ENCODE measurements around the gene SUGCT.

The SUGCT gene

DNA sequence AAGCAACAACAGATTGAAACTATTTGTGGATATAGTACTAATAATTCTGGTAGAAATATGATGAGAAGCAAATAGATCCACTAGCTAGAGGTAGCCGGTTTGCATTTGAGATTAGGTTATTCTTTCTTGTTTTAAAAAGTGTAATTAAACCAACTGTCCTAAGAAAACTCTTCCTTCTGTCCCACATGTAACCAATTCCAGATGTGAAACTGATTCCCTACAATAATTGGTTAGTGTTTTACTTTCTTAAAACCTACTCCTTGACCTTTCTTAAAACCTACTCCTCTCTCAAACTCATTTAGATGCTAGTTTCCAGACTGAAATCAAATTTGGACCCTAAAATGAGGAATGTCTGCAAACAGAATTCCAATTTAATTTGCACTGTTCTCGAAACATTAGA, 521.5 kb downstream of the SUGCT start:
- H3K4me3 ChIP-seq (ENCODE audit: low read length), result no peak overlapping the region
- no peak for DNase-seq (ENCODE audit: low read depth, low spot score)

DNA sequence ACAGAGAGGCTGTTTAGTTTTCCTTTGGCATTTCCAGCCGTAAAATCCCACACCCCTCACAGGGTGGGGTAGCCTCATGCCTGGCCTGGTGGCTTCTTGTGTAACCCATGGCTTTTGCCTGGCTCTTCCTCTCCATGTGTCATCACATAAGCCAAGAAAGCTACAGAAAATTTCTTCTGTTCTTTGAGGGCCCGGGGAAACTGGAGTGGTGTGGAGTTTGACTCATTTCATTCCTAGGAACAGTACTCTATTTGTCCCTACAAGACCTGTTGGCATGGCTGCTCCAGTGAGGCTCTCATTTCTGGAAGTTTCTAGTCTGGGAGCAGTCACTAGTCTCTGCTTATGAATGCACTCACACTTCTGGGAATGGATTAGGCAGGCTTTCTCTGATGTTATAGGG, 523.9 kb downstream of the SUGCT start:
- no peak for DNase-seq (ENCODE audit: low read depth, low spot score)

DNA sequence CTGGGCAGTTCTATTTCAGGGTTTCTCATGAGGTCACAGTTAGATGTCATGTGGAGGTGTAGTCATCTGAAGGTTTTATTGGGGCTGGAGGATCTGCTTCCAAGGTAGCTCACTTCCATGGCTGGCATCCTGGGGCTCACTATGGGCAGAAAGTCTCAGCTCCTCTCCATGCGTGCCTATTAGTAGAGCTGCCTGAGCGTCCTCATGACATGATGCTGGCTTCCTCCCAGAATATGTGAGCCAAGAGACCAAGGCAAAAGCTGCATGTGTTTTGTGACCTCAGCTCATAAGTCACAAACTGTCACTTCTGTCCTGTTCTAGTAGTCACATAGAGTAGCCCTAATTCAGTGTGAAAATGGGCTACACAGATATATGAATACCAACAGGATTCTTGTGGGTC, 524.4 kb downstream of the SUGCT start:
- H3K4me3 ChIP-seq (ENCODE audit: low read length), result no peak overlapping the region
- DNase-seq (ENCODE audit: low read depth, low spot score), result no peak

More for the DNA sequence above, 523.9 kb downstream of the SUGCT start:
- H3K4me3 ChIP-seq (ENCODE audit: low read length), result no peak overlapping the region

GRCh38 chr7:40673285-40673684, 538.5 kb downstream of the SUGCT start:
- H3K4me3 ChIP-seq (ENCODE audit: low read length), result no peak overlapping the region
- DNase-seq (ENCODE audit: low read depth, low spot score), result peak; percentile 14

DNA sequence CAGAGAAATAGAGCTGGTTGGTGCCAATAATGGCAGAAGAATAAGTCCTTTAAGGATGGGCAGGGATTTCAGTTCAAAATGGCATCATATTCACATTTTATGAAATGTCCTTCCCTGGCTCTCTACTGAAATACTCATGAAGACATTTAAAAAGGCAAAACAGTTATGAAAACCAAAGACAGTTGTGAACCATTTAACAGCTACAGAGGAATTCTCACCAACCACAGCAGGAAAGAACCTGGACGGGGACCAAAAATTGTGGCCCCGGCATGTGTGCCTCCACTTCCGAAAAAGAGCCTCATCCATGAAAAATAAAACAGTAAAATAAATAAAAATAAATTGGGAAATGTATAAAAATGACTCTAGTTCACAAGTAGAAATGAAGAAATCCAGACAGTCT, 539.5 kb downstream of the SUGCT start:
- no peak for DNase-seq (ENCODE audit: low read depth, low spot score)
- H3K4me3 ChIP-seq (ENCODE audit: low read length), result no peak overlapping the region

- H3K4me3 ChIP-seq (ENCODE audit: low read length), result no peak overlapping the region
- no peak for DNase-seq (ENCODE audit: low read depth, low spot score)
These were observed 540.9 kb downstream of the SUGCT start for GRCh38 chr7:40675741-40676140.

DNA sequence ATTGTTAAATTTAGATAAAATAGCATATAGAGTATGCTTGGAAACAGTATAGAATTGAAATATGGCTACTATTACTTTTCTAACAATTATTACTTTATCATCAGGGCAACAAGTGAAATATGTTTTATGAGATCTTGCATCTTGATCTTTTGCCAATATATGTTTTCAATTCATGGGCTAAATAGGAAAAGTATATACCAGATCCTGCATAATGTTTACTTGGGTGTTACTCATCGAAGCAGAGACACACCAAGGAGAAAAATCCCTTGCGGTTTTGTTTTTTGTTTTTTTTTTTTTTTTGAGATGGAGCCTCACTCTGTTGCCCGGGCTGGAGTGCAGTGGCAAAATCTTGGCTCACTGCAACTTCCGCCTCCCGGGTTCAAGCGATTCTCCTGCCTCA, 541.4 kb downstream of the SUGCT start:
- no peak for DNase-seq (ENCODE audit: low read depth, low spot score)
- H3K4me3 ChIP-seq (ENCODE audit: low read length), result no peak overlapping the region

- H3K4me3 ChIP-seq (ENCODE audit: low read length), result no peak overlapping the region
- no peak for DNase-seq (ENCODE audit: low read depth, low spot score)
These were observed 545.9 kb downstream of the SUGCT start for GRCh38 chr7:40680657-40681056.

- H3K4me3 ChIP-seq (ENCODE audit: low read length), result no peak overlapping the region
- DNase-seq (ENCODE audit: low read depth, low spot score), result no peak
These were observed 547.9 kb downstream of the SUGCT start for GRCh38 chr7:40682696-40683095.

DNA sequence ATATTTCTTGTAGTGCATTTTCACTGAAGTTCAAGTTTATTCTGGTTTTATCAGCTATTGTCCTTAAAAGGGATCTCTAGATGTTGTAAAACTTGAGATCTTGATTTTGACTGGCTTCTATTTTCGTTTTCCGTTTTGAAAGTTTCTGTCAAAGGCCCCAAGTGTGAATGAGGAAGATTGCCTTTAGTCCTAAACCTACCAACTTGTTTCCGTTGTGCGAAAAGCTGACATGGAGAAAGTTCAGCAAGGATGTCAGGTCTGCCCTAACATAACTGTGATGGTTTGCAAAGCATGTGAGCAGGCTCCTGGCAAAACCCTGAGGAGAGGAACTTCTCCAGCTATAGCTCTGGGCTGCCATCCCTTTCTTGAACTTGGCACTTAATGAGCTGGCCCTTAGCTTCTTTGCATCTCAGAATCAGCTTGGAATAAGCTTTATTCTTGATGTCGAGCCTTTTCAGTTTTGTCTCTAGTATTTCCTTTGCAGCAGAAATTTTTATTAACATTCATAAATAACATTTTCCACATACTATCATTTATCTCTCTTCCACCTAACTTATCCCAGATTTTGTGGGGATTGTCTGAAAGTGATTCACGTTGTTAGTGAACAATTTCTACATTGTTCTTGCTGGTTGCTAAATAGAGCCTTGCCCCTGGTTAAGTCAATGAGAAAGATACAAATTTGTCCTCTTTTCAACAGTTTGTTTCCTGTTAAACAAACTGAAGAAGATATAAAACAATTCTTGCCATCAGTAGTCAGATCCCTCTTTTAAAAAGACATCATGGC, 559.4 kb downstream of the SUGCT start:
- DNase-seq (ENCODE audit: low read depth, low spot score), result no peak
- no peak overlapping the region for H3K4me3 ChIP-seq (ENCODE audit: low read length)

DNA sequence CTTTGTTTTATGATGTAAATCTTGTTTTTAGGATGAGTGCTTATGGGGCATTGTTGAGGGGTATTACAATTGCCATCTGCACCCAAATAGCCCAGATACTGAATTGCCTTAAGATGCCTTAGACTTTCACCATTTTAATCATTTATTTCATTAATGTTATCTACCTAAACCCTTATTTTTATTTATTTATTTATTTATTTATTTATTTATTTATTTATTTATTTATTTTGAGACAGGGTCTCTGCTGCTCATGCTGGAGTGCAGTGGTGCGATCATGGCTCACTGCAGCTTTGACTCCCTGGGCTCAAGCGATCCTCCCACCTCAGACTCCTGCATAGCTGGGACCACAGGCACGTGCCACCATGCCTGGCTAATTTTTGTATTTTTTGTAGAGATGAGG, 560.2 kb downstream of the SUGCT start:
- no peak for DNase-seq (ENCODE audit: low read depth, low spot score)

DNA sequence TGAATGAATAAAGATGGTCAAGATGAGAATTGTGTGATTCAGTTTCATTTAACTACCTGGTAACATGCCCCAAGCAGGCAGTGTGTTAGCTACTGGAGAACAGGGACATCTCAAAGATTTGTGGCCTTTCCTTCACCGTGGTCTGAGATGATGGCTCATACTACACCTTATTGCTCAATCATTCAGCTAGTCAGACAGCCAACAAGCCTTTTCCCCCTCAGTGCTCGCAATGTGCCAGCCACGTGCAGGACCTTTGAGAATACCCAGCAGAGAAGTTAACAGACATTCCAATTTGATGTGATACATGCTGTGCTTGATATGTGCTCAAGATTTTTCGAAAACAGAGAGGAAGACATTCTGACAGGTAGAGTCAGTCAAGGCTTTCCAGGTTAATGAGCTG, 562.8 kb downstream of the SUGCT start:
- no peak for DNase-seq (ENCODE audit: low read depth, low spot score)
- no peak overlapping the region for H3K4me3 ChIP-seq (ENCODE audit: low read length)

More for the DNA sequence above, 560.2 kb downstream of the SUGCT start:
- no peak overlapping the region for H3K4me3 ChIP-seq (ENCODE audit: low read length)

GRCh38 chr7:40698214-40698920, 563.6 kb downstream of the SUGCT start:
- no peak overlapping the region for H3K4me3 ChIP-seq (ENCODE audit: low read length)
- no peak for DNase-seq (ENCODE audit: low read depth, low spot score)

- H3K4me3 ChIP-seq (ENCODE audit: low read length), result no peak overlapping the region
These were observed 564.1 kb downstream of the SUGCT start for GRCh38 chr7:40698921-40699260.

DNA sequence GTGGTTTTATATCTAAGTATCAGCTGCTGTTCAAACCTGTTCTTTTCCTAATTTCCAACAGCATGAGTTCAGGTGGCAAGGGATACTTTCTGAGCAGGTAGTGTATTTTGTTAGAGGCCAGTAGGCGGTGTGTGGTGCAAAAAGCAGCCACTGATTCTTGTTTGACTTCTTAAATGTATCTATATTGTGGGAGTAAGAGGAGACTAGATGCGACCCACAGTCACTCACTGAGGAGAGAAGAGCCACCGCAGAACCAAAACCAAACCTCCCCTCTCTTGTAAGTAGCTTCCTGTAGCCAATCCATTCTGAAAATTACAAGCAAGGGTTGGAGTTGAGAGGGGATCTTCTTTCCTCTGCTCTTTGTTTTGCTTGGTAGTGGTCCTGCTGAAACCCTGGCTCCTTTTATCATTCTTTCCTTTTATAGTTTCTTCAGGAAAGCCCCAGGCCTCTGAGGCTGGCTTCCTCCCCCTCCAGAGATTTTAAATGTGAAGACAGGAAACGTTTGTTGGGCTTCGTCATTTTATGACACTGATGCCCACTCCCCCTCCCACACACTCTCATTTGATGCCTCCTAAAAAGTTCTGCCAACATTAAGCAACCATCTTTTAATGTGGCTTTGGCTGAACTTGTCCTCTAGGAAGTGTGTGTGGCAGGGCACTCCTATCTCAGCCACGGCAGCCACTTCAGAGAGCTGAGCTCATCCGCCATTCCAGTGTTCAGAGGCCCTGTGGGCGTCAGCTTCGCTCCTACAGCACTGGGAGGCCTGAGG, 566.0 kb downstream of the SUGCT start:
- DNase-seq (ENCODE audit: low read depth, low spot score), result peak; percentile 36

More at GRCh38 chr7:40698921-40699260, 564.1 kb downstream of the SUGCT start:
- DNase-seq (ENCODE audit: low read depth, low spot score), result no peak

GRCh38 chr7:40701836-40702551, 567.2 kb downstream of the SUGCT start:
- no peak for DNase-seq (ENCODE audit: low read depth, low spot score)
- no peak overlapping the region for H3K4me3 ChIP-seq (ENCODE audit: low read length)

More for the DNA sequence above, 566.0 kb downstream of the SUGCT start:
- H3K4me3 ChIP-seq (ENCODE audit: low read length), result no peak overlapping the region

DNA sequence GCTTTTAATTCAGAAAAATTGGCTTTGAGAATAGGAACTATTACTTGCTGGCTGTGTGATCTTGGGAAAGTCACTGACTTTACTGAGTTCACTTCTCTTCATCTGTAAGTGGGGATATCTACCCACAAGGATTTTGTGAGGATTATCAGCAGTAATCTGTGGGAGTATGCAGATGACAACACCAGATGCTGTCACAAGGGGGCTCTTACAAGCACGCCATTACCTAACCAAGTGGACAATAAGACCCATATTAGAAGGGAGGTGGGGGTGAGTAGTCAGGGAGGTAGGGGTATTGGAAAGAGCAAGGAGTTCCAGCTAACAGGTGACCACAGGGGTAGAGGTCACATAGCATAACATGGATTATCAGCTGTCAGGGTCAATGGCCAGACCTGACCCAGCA, 569.4 kb downstream of the SUGCT start:
- no peak for DNase-seq (ENCODE audit: low read depth, low spot score)
- H3K4me3 ChIP-seq (ENCODE audit: low read length), result no peak overlapping the region

- no peak overlapping the region for H3K4me3 ChIP-seq (ENCODE audit: low read length)
- no peak for DNase-seq (ENCODE audit: low read depth, low spot score)
These were observed 572.0 kb downstream of the SUGCT start for GRCh38 chr7:40706829-40707228.

Data from Jurkat, Clone E6-1 (cell line).